GM06990 (cell line): Measurements from ENCODE around the gene TMEM123.

Experiments used
- DNase-seq: peaks from one replicate; pipeline ENCODE4 v3.0.0-alpha.2; 2011; ENCODE audit not compliant: insufficient read length; ENCODE audit errors: extremely low read depth
- H3K27me3 ChIP-seq: replicated peaks from 2 replicates; pipeline ENCODE4 v1.6.0; 2011; ENCODE audit warnings: low read length; ENCODE audit not compliant: control insufficient read depth, insufficient read depth
- H3K36me3 ChIP-seq: 2 replicates; pipeline ENCODE4 v1.5.1; 2011; ENCODE audit warnings: low read length; ENCODE audit not compliant: control insufficient read depth, insufficient read depth
- H3K4me3 ChIP-seq: replicated peaks from 2 replicates; pipeline ENCODE4 v1.5.1; 2011; ENCODE audit warnings: low read depth, mild to moderate bottlenecking, control low read depth, low read length
- TF ChIP-seq, protein P1 (sequence below): IDR thresholded peaks from 2 replicates; pipeline ENCODE4 v1.5.1; 2011; ENCODE audit warnings: low read length, control low read depth, mild to moderate bottlenecking, inconsistent platforms; ENCODE audit not compliant: insufficient read depth, poor library complexity, severe bottlenecking

Gene TMEM123

DNA sequence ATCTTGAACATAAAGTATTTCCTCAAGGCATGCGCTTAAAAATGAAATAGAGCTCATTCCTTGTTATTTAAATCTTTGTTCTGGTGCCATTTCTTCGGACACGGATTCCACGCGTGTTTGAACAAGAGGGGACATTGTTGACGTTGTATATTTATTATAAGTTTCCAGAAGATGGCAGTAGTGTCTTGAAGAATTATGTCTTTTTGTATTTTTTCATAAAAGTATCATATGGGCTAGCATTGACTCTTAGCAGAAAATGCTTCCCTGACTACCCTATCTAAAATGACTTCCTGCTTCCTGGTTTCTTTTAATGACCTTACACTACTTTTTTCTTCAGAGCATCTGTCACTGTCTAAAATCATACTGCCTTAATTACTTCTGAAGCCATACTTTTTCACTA is 85.2 kb downstream of the TMEM123 start:
- TF ChIP-seq, protein P1, sequence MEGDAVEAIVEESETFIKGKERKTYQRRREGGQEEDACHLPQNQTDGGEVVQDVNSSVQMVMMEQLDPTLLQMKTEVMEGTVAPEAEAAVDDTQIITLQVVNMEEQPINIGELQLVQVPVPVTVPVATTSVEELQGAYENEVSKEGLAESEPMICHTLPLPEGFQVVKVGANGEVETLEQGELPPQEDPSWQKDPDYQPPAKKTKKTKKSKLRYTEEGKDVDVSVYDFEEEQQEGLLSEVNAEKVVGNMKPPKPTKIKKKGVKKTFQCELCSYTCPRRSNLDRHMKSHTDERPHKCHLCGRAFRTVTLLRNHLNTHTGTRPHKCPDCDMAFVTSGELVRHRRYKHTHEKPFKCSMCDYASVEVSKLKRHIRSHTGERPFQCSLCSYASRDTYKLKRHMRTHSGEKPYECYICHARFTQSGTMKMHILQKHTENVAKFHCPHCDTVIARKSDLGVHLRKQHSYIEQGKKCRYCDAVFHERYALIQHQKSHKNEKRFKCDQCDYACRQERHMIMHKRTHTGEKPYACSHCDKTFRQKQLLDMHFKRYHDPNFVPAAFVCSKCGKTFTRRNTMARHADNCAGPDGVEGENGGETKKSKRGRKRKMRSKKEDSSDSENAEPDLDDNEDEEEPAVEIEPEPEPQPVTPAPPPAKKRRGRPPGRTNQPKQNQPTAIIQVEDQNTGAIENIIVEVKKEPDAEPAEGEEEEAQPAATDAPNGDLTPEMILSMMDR, result peak; percentile 12
- no peak for DNase-seq
- Histone ChIP-seq H3K27me3 (no peaks in the 10 kb centered on the region), H3K36me3 (peaks cover 4% of the 10 kb centered on the region), H3K4me3 (no peak overlapping the region)

DNA sequence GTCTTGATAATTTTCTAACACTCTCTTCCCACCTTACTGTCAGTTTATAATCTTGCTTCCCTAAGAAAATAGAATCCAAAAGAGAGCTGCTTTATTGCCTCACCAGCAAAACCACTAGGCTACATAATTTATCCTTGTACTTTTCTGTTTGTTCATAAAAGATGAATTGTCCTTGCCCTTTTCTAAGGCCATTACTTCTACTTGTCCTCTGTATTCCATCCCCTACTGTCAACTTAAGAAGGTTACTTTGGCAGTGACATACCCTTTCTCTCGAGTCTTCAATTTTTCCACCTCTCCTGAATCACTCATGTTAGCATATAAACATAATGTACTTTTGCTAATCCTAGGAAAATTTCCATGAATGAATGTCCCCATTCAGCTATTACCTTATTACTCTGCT is 87.6 kb downstream of the TMEM123 start:
- TF ChIP-seq, protein P1, result no peak
- DNase-seq, result no peak
- H3K4me3 ChIP-seq, result no peak overlapping the region
- no peaks in the 10 kb centered on the region for H3K27me3 ChIP-seq
- peaks cover 13% of the 10 kb centered on the region for H3K36me3 ChIP-seq

DNA sequence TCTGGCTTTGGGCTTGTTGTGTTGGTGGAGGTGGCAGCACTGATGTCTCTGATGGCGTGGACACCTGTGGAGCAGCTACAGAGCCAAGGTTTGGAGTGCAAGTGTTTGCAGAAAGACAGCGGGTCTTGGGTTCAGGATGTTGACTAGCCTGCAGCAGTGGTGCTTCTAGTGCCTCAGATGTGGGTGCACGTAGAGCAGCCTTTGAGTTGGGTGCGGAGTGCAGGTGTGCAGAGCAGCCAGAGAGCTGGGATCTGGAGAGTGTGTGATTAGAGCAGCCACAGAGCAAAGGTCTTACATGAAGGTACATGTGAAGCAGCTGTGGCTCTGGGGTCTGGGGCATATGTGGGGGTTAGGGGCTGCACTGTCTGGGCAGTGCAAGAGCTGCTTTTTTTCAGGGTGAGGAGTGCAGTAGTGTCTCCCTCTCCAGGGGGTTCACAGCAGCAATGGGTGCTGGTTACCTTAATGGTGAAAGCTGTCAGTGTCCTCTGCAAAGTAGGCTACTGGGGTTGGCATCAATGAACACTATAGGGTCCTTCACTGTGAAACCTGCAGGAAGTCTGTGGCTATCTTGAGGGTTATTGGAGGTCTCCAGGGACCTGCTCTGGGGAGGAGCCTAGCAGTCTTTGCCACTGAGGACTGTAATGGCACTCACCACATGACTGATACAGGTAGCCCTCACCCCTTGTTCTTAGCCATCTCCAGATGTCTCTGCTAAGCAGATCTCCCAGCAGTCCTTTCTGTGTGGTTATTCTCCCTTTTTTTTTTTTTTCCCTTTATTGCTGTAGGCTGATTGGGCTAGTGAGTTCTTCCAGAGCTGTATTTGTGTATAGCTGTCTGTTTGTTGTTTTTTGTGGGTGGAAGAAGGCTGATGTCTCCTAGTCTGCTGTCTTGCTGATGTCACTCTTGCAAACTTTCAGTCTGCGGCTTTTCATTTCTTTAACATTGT is 91.2 kb downstream of the TMEM123 start:
- DNase-seq, result no peak
- Histone ChIP-seq H3K27me3 (no peaks in the 10 kb centered on the region), H3K4me3 (no peak overlapping the region), H3K36me3 (peaks cover 11% of the 10 kb centered on the region)
- TF ChIP-seq, protein P1, result no peak

DNA sequence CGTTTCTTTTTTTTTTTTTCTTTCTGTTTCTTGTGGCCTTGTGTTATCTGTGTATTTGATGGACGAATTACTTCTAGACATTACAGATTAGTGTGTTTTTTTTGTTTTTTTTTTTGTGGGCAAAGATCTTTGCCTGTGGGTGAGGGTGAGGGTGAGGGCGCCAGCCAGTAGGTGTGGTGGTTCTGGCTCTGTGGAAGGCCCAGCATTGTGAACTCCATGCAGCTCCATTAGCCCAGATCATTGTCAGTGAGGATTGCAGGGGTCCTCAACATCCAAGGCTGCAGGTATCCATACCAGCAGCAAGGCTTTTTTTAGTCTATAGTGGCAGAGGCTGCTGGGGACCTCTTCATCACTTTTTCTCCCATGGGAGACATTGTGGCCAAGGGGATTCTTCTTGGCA is 91.9 kb downstream of the TMEM123 start:
- Histone ChIP-seq H3K36me3 (peaks cover 11% of the 10 kb centered on the region), H3K27me3 (no peaks in the 10 kb centered on the region), H3K4me3 (no peak overlapping the region)
- no peak for DNase-seq
- TF ChIP-seq, protein P1, result no peak

DNA sequence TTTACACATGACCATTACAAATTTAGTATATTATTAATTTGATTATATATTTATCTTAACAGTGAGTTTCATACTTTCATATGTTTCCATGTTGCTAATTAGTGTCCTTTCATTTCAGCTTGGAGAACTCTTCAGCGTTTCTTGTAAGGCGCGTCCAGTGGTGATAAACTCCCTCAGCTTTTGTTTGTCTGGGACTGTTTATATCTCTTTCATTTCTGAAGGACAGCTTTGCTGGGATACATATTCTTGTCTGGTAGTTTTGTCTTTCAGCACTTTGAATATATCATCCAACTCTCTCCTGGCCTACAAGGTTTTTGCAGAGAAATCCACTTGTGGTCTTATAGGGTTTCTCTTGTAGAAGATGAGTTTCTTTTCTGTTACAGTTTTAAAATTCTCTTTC is 93.2 kb downstream of the TMEM123 start:
- DNase-seq, result no peak
- TF ChIP-seq, protein P1, result no peak
- peaks cover 11% of the 10 kb centered on the region for H3K36me3 ChIP-seq
- H3K27me3 ChIP-seq, result no peaks in the 10 kb centered on the region
- no peak overlapping the region for H3K4me3 ChIP-seq
